GM21423 (cell line): ENCODE data around the gene DHX34.
A peak's percentile ranks its signal among the peaks of the same experiment; 100 is the strongest.

ENCODE experiments used
- ATAC-seq: cut with Tn5 transposase; IDR thresholded peaks from one replicate; pipeline ENCODE4 v1.9.1; 2021; ENCODE audit warnings: mild to moderate bottlenecking, moderate library complexity; ENCODE audit not compliant: unreplicated experiment

The DHX34 gene

DNA sequence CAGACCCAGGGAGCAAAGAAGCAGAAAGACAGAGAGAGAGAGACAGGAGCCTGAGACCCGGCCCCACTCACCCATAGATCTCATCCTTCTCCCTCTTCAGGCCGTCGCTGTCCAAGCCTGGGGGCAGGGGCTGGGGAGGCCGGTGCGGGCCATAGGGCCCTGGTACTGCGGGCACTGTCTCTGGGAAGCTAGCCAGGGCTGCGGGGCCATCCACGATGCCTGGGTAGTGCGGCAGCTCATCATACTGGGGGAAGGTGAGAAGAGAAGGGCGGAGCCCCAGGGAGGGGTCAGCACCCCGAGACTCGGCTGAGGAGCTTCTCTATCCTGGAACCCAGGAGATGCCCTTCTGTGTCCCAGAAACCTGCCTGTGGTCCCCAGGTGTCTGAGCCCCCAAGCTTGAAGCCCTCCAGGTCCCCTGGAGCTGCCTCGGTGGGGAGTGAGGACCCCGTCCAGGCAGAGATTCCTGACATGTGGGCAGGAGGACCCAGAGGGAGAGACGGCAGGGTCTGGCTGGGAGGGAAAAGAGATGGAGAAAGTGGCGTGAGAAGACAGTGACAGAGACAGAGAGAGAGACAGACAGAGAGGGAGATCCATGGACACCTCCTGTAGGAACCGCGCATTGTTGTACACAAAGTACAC, 68.1 kb downstream of the DHX34 start:
- ATAC-seq = no peak

DNA sequence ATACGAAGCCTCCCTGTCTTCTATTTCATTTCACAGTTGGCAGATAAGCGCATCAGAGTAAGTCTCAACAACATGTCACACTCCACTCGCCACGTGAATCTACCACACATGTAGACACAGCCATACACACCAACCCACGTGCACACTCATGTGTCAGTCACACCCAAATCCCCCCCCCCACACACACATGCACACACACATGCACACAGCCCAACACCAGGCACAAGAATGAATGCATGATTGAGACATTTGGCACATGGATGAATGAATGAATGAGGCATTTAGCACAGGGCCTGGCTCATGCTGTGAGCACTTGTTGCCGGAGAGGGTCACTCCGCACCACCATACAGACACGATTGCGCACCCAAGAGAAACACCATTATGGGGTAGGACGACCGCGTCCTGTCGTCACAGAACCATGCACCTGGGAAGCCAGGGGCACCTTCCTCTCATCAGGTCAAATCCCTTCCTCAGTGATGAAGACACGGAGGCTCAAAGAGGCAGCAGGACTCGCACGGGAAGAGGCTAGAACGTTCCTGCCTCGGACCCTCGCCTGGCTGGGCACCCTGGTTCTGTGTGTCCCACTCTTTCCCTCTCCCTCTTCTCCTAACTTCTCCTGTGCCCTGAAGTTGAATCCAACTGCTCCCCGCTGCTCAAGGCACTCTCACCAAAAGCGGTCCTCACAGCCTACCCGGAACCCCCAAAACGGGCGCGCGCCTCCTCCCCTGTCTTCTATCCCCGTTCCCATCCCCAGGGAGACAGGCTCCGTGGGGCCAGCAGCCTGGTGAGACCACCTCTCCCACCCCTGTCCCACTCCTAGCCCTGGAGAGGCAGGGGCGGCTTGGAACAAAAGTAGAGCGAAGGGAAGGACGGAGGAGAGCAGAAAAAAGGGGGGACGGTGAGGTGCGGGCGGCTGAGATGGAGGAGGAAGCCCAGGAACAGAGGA, 68.9 kb downstream of the DHX34 start:
- ATAC-seq = no peak

DNA sequence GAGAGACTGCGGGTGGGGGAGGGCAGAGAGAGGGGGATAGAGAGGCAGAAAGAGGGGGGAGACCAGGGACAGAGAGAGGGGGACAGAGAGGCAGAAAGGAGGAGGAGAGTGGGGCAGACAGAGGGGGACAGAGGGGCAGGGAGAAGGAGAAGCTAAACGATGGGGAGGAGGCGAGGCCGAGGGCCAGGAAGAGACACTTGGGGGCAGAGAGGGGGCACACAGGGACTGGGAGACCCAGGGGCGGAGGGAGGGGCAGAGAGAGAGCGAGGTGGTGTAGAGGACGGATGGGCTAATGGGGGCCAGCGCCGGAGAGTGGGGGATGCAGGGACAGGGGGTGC, 69.5 kb downstream of the DHX34 start:
- no peak for ATAC-seq

DNA sequence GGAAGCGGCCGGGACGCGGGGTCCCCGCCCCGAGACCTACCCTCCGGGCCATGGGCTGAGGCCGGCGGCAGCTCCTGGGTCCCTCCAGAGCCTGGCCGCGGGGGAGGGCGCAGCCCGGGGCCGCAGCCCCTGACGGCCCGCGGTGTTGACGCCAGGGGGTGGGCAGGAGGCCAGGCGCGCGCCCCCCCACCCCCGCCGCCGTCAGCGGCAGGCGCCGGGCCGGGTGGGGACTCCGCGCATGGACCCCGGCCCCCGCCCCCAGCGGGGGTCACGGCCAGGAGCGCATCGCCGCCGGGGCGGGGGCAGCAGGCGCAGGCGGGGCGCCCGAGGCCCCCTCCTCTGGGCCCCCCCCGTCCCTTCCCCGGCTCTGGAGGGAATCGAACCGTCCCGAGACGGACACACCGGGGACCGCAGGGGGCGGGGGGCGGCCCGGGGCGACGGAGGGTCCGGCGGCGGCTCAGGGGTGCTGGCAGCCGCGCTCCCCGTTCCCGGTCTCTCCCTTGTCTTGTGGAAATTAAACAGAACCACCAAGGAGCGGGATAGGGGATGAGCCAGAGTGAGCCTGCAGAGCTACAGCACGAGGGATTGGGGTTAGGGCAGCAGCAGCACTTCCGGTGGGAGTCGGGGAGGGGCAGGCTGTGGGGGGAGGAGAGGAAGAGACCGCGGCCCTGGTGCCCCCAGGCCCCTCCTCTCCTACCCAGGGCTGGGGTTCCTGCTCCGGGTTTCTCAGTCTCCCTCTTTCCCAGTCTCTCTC, 70.1 kb downstream of the DHX34 start, which contains the start of gene MEIS3:
TSS of gene MEIS3 (minus strand) at position 498 of the 754 bp plus-strand sequence. CDS start at position 52, 446 bp downstream.
- ATAC-seq = no peak

DNA sequence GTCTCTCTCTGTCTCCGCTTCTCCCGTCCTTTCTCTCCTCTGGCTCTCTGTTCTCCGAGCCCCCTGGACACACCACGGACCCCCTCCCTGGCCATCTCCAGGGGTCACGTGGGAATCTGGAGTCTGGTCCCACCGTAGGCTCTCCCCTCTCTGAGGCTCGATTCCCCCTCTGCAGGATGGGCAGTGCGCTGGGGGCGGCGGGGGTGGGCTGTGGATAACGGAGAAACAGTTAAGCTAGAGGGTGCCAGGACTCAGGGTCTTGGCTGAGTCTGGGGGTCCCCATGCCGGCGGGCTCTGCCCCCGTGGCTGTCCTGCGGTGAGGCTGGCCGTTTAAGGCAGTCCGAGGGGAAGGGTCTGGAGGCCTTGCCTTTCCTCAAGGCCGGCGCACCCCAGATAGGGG, 70.7 kb downstream of the DHX34 start:
- ATAC-seq = no peak

DNA sequence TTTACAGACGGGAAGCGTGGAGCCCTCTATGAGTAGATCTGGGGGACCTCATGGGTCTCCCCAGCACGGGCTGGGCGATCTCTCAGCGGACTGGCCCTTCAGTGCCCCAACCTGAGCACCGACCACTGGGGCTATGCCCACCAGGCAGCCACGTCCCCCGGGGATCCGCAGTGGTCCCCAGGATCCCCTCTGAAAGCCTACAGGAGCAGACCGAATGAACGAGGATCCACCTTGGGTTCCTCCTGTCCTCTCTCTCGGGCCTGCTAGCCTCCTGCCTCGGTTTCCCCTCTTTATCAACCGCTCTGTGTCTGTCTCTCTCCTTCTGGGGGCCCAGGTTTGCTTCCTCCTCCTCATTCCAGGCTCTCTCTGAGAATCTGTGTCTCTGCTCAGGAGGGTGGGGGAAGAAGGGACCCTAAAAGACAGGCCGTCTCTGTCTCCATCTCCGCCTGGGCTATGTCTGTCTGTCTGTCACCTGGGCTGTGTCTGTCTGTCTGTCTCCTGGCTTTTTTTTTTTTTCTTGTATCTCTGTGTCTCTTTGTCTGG, 72.2 kb downstream of the DHX34 start:
- no peak for ATAC-seq

DNA sequence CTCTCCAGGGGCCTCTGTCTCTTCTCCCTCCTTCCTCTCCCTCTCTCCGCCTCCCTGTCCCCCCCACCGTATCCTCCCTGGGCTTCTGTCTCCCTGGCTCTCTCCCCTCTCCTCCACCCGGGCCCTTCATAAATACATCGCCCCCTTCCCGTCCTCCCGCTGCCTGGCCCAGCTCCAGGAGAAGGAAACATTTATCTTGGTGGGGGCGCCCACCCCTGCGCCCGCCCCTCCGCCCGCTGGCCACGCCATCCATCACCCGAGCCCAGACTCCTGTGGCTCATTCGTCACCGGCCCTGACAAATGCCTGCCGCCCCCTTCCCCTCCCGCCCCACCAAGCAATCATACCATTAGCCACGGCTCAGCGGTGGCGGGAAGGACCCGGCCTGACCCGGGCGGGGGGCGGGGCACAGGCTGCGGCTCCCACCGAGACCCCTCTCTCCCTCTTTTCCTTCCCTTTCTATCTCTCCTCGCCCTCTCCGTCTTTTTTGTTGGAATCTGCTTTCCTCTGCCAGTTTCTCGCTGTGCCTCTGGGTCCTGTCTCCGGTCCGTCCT, 72.8 kb downstream of the DHX34 start:
- no peak for ATAC-seq

DNA sequence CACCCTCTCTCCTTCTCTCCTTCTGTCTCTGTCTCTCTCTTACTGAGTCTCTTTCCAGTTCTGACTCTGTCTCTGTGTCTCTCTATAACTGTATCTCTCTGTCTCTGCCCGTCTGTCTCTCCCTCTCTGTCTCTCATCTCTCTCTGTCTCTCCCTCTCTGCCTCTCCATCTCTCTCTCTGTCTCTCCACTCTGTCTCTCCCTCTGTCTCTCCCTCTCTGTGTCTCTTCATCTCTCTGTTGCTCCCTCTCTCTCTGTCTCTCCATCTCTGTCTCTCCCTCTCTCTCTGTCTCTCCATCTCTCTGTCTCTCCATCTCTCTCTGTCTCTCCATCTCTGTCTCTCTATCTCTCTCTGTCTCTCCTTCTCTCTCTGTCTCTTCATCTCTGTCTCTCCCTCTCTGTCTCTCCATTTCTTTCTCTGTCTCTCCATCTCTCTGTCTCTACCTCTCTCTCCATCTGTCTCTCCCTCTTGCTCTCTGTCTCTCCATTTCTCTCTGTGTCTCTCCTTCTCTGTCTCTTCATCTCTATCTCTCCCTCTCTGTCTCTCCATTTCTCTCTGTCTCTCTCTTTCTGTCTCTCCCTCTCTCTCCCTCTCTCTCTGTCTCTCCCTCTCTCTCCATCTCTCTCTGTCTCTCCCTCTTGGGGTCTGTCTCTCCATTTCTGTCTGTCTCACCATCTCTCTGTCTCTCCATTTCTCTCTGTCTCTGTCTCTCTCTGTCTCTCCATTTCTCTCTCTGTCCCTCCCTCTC, 73.5 kb downstream of the DHX34 start:
- ATAC-seq = no peak

DNA sequence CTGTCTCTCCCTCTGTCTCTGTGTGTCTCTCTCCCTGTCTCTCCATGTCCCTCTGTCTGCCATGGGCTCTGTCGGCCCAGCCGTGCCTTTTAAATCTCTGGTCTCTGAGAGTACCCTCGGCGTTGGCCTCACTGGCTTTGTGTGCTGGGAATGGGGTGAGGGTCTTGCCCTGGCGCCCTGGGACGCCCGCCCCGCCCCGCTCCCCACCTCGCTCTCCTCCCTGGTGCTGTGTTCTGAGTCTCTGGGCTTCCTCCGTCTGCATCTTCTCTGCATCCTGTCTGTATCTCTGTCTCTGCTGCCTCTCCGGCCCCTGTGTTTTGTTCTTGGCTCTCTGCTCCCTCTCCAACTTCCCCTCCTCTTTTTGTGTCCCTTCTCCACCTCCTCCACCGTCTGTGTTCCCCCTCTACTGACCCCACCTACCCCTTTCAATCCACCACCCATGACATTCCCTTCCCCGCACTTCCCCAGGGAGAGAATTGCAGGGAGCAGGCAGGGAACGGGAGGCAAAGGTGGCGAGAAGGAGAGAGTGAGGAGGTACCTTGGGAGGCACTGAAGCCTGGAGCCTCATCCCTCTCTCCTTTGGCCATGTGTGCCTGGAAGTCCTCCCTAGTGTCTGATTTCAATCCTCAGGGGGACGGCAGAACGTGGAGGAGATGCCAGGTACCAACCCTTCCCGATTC, 74.2 kb downstream of the DHX34 start:
- ATAC-seq = no peak

DNA sequence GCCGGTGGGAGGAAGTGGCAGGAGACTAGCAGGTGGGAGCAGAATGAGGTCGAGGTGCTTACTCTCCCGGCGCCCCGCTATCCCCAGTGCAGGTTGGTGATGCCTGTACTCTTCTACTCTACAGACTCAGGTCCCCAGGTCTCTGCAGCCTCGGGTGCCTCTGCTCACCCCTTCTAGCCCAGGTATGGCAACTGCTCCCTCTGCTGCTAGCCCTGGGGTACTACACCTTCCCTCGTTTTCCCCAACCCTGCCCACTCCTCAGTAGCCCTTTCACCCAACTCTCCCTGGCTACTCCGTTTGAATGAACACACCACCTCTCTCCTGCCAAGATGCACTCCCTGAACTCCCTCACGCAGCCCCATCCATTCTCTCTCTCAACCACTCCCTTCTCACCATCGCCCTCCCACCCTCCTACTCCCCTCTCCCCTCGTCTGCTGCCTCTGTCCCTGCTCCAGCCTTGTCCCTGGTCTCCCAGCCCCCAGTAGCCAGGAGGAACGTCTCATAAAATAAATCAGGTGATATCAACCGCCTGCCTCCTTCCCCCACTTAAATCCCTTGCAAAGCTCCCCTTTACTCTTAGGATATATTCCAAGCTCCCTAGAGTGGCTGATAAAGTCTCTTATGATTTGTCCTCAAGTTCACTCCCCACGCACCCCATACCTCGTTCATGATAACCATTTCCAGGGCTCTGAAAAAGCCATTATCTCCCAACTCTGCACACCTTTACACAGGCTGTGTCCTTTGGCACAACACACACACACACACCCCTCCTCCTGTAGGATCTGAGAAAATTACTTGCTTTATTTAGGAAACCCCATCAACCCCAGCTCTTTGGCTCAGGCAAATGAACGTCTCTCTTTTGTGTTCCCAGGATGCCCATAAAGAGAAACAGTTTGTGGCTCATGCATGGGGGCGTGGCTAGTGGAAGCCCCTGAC, 78.4 kb downstream of the DHX34 start:
- ATAC-seq = no peak

DNA sequence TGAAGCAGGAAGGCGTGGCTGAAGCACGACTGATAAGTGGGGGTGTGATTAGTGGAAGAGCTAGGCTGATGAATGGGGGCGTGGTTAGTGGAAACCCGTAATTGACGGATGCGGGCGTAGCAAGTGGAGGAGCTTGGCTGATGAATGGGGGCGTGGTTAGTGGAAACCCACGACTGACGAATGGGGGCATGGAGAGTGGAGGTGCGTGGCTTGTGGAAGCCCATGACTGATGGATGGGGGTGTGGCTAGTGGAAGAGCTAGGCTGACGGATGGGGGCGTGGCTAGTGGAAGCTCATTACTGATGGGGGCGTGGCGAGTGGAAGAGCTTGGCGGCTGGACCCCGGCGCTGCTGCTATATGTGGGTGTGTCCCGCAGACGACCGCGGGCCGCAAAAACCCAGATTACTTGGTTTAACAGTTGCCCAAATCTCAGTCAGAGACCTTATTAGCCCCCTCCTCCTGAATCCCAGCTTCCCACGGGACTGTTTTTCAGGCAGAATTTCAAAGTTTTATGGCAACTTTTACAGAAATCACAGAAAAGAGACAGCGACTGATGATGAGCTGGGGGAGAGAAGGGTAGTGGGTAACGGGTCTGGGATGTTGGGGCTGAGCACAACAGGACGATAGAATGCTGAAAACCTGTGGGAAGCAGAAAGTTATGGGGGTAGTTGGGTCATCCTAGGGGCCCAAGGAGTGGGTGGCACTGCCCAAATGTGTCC, 79.2 kb downstream of the DHX34 start:
- ATAC-seq = peak; percentile 51

DNA sequence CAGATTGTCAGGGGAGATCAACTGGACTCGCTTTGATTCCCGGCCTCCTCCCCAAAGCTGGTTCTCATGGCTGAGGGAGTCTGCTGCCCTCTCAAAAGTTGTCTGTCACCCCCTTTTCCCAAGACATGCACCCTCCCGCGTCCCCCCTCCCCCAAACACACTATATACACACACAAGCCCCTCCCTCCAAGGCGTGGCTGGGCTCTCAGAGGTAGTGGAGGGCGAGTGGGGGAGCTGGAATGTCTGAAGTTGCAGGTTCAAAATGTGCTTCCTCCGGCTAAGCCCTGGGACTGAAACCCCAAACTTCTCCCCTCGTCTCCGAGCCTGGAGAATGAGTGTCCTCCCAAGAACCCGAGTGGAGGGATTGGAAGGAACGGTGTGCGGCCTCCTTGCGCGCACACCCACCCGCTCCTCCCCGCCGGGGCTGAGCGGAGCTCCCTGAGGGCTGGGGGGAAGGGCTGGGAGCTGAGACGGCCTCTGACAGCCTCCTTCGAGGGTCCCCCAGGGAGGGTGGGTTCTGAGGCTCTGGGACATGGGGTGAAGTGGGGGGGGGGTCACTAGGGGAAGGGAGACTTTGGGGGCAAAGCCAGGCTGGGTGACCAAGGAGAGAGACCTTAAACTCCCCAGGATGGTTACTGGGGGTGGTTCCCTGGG, 80.2 kb downstream of the DHX34 start:
- ATAC-seq = no peak

DNA sequence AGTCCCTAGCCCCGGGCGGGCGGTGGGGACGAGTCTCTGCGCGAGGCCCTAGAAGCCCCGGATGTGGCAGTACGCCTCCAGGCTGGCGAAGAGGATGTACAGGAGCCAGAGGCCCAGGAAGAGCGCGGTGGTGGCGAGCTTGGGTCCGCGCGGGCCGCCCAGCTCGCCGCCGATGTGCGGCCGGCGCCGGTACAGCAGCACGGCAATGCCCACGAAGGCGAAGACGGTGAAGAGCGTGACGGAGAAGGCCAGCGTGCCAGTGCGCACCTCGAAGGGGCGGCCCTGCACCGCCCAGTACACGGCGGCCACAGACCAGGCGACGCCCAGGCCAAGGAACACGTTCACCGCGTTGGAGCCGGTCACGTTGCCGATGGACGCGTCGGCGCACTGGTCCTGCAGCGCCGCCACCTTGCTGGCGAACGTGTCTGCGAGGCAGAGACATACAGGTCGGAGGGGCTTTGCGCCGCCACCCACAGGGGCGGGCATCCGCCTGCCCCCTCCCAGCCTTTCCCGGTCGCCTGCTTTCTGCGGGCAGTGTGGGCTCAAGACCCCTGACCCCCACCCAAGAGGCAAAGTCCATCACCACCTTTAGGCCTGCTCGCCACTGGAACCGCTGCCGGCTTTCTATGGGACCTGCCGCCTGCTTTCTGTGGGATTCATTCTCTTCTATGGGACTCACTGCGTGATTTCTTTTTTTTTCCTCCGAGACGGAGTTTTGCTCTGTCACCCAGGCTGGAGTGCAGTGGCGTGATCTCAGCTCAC, 81.1 kb downstream of the DHX34 start:
- ATAC-seq = no peak

DNA sequence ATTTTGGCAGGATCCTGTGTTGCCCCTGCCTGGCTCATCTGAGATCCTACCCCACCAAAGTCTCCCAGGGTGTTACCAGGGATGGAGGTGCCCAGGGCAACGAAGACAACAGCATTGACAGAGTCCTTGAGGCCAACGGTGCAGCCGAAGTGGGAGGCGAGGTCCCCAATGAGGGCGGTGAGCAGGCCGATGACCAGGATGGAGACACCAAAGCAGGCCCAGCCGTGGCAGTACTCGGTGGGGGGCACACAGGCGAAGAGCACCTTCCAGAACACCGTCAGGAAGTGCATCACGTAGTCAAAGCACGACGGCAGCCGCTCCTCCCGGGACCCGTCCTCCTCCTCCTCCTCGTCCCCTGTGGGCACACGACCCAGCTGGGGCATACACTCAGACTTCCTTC, 83.0 kb downstream of the DHX34 start:
- no peak for ATAC-seq
